ENCODE results near the gene KCNH1. TPM values are rescaled to one million over a fixed set of nuclear protein-coding genes. Genes with fewer than 3 reads are reported as not detected.

Gene KCNH1
- total and polyA plus RNA-seq, 2 of the 4 experiments (the other 2 are of a cell fraction), result 0.27 to 0.54 TPM

GRCh38 chr1:210750468-210750867 lies 383.5 kb downstream of the KCNH1 start:
- Histone ChIP-seq H3K9me3 (ENCODE audit: control insufficient read depth, insufficient read depth, low read length) (no peaks in the 10 kb centered on the region), H3K4me2 (ENCODE audit: low read depth, low read length) (no peak overlapping the region), H2AFZ (replicated peaks; ENCODE audit: low read length, poor library complexity) (no peak overlapping the region), H4K5ac (ENCODE audit: low read depth, low read length) (no peak overlapping the region), H3K9me1 (ENCODE audit: insufficient read depth, low read length) (no peaks in the 10 kb centered on the region), H3K18ac (ENCODE audit: low read depth, low read length) (no peak overlapping the region), H3K4ac (ENCODE audit: low read depth, low read length) (no peak overlapping the region), H2BK15ac (ENCODE audit: low read depth, low read length) (no peak overlapping the region), H2AK5ac (ENCODE audit: low read depth, low read length) (no peak overlapping the region), H3K23ac (ENCODE audit: low read depth, low read length) (no peak overlapping the region), H2AK9ac (replicated peaks; ENCODE audit: low read depth, low read length, poor library complexity) (no peak overlapping the region), H3K4me3 (ENCODE audit: insufficient read depth, low read depth, low read length) (no peak overlapping the region), H3K14ac (replicated peaks; ENCODE audit: low read depth, low read length) (no peak overlapping the region), H3K56ac (ENCODE audit: extremely low read depth, insufficient read depth, low read length) (no peak overlapping the region), H3K27me3 (ENCODE audit: control insufficient read depth, insufficient read depth, low read length) (no peaks in the 10 kb centered on the region), H4K20me1 (ENCODE audit: insufficient read depth, low read length) (no peaks in the 10 kb centered on the region), H3K79me1 (ENCODE audit: low read depth in 1 of 2, low read length in 2 of 2) (no peaks in the 10 kb centered on the region), H2BK120ac (ENCODE audit: low read depth, low read length) (no peak overlapping the region), H2BK5ac (ENCODE audit: low read depth, low read length, poor library complexity, severe bottlenecking) (no peak overlapping the region), H3K27ac (ENCODE audit: insufficient read depth, low read length) (no peak overlapping the region), H3K36me3 (ENCODE audit: control insufficient read depth, insufficient read depth, low read length) (no peaks in the 10 kb centered on the region), H3K9ac (ENCODE audit: low read depth, low read length) (no peak overlapping the region), H4K8ac (ENCODE audit: low read depth in 2 of 2, low read length in 2 of 2) (no peak overlapping the region), H3K4me1 (ENCODE audit: control insufficient read depth, insufficient read depth, low read length) (no peaks in the 10 kb centered on the region), H2BK20ac (ENCODE audit: low read depth, low read length) (no peak overlapping the region), H4K91ac (ENCODE audit: insufficient read depth, low read depth, low read length) (no peak overlapping the region)
- CTCF ChIA-PET, result no interaction called here
- no TSS peak for BruUV-seq (replicated peaks)
- ATAC-seq (ENCODE audit: low read depth), result no peak
- dilution Hi-C loops (cut with HindIII; ENCODE audit: low sequenced_read_pairs, unreplicated experiment) (no loop called here), in situ Hi-C loops (cut with MboI; ENCODE audit: low sequenced_read_pairs) (no loop called here), intact Hi-C loops (cut with micrococcal nuclease) (no loop called here)
- POLR2A ChIA-PET (ENCODE audit: unreplicated experiment), result no interaction called here
- TF ChIP-seq MAZ (IDR thresholded peaks at IDR 0.05; ENCODE audit: borderline replicate concordance, low read depth, low read length) (no peak), RFX5 (IDR thresholded peaks at IDR 0.05; ENCODE audit: low read depth, low read length) (no peak), CEBPB (IDR thresholded peaks at IDR 0.05; ENCODE audit: low read depth, low read length) (no peak), RAD21 (IDR thresholded peaks at IDR 0.05; ENCODE audit: low read length) (no peak)
- no peak for DNase-seq
- WGBS, 2 experiments (ENCODE audit: extremely low coverage in 2 of 2, insufficient read length in 1 of 2), result no CpG with 5 or more reads among the region's 1 CpG
